HG03064 (cell line): ENCODE data around the gene ADGRA3.
"Not testable (repeated sequence)": the region's sequence is repeated elsewhere in the genome, so short reads cannot be mapped to it uniquely, and the experiment has no call there.

Experiments used
- ATAC-seq: cut with Tn5 transposase; IDR thresholded peaks from one replicate; pipeline ENCODE4 v1.9.1; 2021; ENCODE audit warnings: low read depth; ENCODE audit not compliant: unreplicated experiment

ADGRA3 gene

DNA sequence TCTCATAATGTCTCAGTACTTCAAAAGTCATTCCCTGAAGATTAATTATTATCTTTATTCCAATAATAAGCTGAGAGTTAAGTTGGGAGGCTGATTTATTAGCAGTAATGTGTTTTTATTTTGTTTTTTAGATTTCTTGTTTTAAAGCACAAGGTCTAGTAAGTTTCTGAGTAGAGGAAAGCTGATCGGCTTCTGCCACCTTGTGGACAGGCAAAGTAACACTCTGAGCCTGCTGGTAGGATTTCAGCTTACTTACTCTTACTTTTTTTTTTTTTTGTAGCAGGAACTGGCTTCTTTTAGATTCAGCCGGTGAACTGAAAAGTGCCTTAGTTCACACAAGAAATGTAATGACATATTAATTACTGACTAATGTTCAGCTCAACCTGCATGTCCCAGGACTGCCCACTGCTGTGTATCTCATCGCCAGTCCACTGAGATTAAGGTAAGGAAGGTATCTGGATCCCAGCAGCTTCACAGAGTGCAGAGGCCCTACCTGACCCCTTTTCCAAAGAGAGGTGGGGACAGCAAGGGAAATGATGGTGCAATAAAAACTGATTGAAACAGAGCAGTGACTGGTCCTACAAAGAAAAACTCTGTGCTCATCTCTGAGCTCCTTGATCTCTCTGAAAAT lies 126.5 kb downstream of the ADGRA3 start:
- ATAC-seq, result no peak

DNA sequence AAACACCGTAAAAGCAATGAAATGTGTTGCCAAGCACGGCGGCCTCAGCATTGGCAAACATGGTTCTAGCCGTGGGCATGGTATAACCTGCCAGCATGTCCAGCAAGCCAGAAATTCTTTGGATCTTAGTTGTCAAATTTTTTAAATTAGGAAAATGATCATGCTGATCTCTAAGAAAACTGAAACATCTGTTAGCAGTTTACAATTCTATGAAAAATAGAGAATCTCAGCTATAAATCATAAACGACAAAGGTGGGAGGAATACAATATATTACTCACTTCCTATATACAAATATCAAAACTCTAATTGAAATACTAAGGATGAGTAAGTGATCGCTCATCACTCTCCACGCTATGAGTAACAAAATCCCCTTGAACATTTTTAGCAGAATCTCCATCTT lies 130.3 kb downstream of the ADGRA3 start:
- ATAC-seq, result no peak

DNA sequence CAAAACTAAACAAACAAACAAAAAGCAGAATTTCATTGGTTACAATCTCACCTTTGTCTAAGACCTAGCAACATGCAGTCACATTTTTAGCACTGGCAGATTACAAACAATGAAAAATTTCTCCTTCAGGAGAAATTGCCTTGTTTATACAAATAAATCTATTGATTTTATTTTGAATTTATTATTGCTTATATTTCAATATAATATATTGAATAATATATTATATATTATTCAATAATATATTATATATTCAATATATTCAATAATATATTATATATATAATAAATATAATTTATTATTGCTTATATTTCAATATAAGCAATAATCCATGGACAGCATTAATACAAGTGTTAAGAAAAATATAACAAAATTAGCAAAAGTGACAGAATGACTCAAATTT lies 131.7 kb downstream of the ADGRA3 start:
- ATAC-seq, result no peak

- ATAC-seq, result not testable (repeated sequence)
Observed at GRCh38 chr4:22382216-22382615, 133.7 kb downstream of the ADGRA3 start.

- ATAC-seq, result no peak
Observed at GRCh38 chr4:22372986-22373385, 142.9 kb downstream of the ADGRA3 start.

GRCh38 chr4:22369901-22370562 lies 145.8 kb downstream of the ADGRA3 start:
- ATAC-seq, result no peak

DNA sequence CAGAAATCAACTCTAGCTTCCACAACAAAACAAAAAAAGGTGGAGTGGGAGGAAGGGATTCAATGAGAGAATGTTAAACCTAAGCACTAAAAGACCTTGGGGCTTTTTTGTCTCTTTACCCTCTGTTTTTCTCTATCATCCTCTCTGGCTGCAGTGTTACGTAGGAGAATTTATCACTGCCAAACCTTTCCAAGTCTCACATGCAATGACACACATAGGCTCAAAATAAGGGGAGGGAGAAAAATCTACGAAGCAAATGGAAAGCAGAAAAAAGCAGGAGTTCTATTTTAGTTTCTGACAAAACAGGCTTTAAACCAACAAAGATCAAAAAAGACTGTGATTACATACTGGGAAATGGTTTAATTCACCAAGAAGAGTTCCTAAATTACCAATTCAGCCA lies 152.1 kb downstream of the ADGRA3 start:
- ATAC-seq, result no peak

DNA sequence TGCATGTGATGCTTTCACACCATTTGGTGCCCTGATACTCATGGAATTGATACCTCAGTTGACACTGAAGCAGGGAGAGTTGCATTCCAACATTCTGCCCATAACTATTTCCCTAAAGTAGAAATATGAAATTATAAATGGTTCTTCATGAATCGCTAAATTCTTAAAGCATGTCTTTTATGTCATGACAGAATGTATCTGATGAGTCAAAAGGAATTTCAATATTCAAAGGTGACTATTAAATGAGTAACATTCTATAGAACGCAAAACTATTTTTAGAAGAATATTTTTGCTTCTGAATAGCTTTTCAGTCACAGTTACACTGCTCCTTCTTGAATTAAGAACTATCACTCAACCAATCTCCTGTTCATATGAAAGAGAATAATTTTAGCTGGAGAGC lies 152.8 kb downstream of the ADGRA3 start:
- no peak for ATAC-seq

DNA sequence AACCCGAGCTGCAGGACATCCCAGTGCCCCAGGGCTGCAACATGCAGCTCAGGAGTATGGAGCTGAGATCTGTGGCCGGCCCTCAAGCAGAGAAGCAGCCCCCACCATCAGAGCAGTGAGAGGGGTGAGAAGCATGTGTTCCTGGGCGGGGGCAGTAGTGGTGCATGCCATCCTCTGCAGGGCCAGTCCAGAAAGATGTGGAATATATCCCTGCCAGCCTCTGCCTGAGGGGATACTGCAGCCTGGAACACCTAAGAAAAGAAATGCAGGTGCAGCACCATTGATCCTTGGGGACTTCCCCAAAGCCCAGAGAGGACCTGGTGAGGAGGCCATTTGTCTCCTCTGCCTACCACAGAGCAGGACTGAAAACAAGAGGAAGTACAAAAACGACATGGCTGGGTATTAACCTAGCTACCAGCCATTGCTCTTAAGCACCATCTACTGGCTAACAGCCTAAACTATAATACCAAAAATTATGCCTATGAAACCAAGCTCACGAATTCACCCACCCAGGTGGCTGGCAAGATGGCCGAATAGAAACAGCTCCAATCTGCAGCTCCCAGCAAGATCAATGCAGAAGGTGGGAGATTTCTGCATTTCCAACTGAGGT lies 158.8 kb downstream of the ADGRA3 start:
- ATAC-seq, result no peak

DNA sequence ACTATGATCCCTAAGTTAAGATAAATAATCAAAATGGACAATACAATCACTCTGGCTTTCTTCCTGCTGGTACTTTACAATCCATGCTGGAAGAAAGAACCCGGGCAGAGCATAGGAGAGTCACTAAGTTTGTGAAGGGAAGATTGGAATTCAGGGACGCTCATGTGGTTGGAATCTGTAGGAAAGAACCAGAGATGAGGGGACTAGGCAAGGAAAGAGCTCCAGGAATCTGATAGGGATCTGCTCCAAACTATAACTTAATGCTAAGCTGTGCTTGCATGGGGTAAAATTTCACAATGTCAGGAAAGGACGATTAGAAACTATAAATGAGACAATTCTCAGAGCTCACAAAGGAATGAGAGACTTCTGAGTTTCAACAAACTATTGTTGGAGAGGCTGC lies 167.5 kb downstream of the ADGRA3 start:
- no peak for ATAC-seq

DNA sequence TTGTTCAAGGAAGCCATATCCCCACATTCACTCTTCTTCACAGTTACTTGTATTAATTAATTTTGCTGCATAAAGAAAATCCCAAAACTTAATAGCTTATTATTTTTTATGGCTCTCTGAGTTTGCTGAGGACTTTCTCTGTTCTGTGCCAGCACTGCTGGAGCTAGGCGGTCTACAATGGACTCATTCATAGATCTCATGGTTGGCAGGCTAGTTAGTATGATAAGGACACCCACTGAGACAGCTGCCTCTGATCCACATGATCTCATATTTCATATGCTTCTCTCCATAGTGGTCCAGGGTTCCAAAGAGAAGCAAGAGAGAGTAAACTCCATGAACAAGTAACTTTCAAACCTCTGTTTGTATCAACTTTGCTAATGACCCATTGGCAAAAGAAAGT lies 170.2 kb downstream of the ADGRA3 start:
- no peak for ATAC-seq

GRCh38 chr4:22345055-22345454 lies 170.8 kb downstream of the ADGRA3 start:
- ATAC-seq, result no peak

GRCh38 chr4:22343606-22344005 lies 172.3 kb downstream of the ADGRA3 start:
- ATAC-seq, result no peak

DNA sequence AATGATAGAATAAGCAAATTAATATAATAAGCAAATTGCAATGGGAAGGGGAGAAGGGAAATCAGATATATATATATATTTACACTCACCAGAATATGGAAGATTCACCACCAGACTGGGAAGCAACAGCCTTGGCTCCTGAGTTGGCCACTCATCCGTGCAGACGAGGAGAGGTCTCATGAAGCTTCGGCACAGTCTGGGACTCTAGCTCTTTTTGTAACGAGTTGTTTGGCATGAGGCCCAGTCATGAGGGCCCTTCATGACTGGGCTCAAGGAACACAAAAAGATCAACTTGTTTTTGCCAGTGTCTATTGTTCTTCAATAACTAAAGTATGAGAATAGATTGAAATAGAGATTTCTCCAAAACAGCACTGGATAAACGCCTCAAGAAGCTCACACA lies 176.4 kb downstream of the ADGRA3 start:
- no peak for ATAC-seq

DNA sequence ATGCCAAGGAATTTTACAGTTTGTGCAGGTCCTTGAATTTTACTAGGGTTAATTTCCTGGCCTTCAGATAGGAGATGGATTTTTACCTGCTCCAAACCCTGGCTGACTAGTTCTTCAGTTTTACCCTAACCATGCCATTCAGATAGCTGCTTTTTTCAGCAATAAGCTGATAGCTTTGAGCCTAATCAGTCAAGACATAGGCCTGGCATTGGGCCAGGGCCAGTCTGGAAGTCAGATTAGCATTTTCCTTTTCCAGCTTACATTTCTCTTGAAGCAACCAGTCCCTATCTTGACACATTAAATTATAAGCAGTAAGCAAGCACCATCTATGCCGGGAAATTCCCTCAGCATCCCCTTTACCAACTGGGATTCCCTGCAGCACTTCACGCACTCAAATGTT lies 177.1 kb downstream of the ADGRA3 start:
- no peak for ATAC-seq
